ENCODE results near the gene CARD9. TPM values are rescaled to one million over a fixed set of nuclear protein-coding genes. Genes with fewer than 3 reads are reported as not detected.

Gene CARD9
- total and polyA plus RNA-seq, 2 donors (not counting 1 experiment from before 2014, with no cell fraction given): 0.69 to 3.3 TPM

GRCh38 chr9:136410500-136411287, 37.2 kb upstream of the CARD9 start, which contains the start of the genes ENTR1 and PMPCA:
ENTR1 (minus strand) TSS chr9:136410614; CDS start chr9:136410397, 217 bp downstream.
PMPCA (plus strand) TSS chr9:136410658; CDS start chr9:136410669, 11 bp downstream.
- H3K4me3 ChIP-seq (replicated peaks in 1 of 4; ENCODE audit: control extremely low read depth in 1 of 4, insufficient read depth in 1 of 4, low read depth in 3 of 4, low read length in 4 of 4): peak within 1 kb of the TSS; percentile 79 to 99 (median 98)
- H3K4me1 ChIP-seq (ENCODE audit: control insufficient read depth, extremely low read depth, insufficient read depth, low read length): peaks cover 11% of the 10 kb centered on the region
- H3K9ac ChIP-seq (ENCODE audit: insufficient read depth, low read length): peak within 1 kb of the TSS; percentile 95
- peak within 1 kb of the TSS; percentile 96 for H3K4me2 ChIP-seq (ENCODE audit: extremely low read depth, insufficient read depth, low read length)
- H3K36me3 ChIP-seq (ENCODE audit: control insufficient read depth, insufficient read depth, low read length): peaks cover 28% of the 10 kb centered on the region
- DNase-seq (ENCODE audit: low read depth in 2 of 2): peak; percentile 82
- no peaks in the 10 kb centered on the region for H3K9me3 ChIP-seq (ENCODE audit: control insufficient read depth, insufficient read depth, low read depth, low read length)
- peak within 1 kb of the TSS; percentile 39 for H2AFZ ChIP-seq (ENCODE audit: low read length)
- no peak for TF ChIP-seq EZH2 (IDR thresholded peaks at IDR 0.05; ENCODE audit: low read length, missing control alignments)
- TF ChIP-seq, protein P1, sequence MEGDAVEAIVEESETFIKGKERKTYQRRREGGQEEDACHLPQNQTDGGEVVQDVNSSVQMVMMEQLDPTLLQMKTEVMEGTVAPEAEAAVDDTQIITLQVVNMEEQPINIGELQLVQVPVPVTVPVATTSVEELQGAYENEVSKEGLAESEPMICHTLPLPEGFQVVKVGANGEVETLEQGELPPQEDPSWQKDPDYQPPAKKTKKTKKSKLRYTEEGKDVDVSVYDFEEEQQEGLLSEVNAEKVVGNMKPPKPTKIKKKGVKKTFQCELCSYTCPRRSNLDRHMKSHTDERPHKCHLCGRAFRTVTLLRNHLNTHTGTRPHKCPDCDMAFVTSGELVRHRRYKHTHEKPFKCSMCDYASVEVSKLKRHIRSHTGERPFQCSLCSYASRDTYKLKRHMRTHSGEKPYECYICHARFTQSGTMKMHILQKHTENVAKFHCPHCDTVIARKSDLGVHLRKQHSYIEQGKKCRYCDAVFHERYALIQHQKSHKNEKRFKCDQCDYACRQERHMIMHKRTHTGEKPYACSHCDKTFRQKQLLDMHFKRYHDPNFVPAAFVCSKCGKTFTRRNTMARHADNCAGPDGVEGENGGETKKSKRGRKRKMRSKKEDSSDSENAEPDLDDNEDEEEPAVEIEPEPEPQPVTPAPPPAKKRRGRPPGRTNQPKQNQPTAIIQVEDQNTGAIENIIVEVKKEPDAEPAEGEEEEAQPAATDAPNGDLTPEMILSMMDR (conservative IDR thresholded peaks at IDR 0.05 in 1 of 2, IDR thresholded peaks at IDR 0.05 in 1 of 2; ENCODE audit: low read depth in 1 of 2, low read length in 2 of 2): no peak
- peak within 1 kb of the TSS; percentile 96 for H3K27ac ChIP-seq (ENCODE audit: insufficient read depth, low read length)
- no peaks in the 10 kb centered on the region for H4K20me1 ChIP-seq (ENCODE audit: control insufficient read depth, extremely low read depth, insufficient read depth, low read length)
- no peaks in the 10 kb centered on the region for H3K27me3 ChIP-seq (ENCODE audit: control insufficient read depth, insufficient read depth, low read length)
- H3K79me2 ChIP-seq (ENCODE audit: control insufficient read depth, insufficient read depth, low read length): peaks cover 43% of the 10 kb centered on the region

- peak overlapping the region; percentile 82 for H3K9ac ChIP-seq (ENCODE audit: insufficient read depth, low read length)
Measured at GRCh38 chr9:136409557-136410455, 36.3 kb upstream of the CARD9 start.

More at GRCh38 chr9:136409557-136410455, 36.3 kb upstream of the CARD9 start:
- Histone ChIP-seq H3K79me2 (ENCODE audit: control insufficient read depth, insufficient read depth, low read length) (peaks cover 43% of the 10 kb centered on the region), H3K27ac (ENCODE audit: insufficient read depth, low read length) (peak overlapping the region; percentile 81), H3K4me2 (ENCODE audit: extremely low read depth, insufficient read depth, low read length) (peak overlapping the region; percentile 96), H2AFZ (ENCODE audit: low read length) (peak overlapping the region; percentile 30), H4K20me1 (ENCODE audit: control insufficient read depth, extremely low read depth, insufficient read depth, low read length) (no peaks in the 10 kb centered on the region), H3K4me1 (ENCODE audit: control insufficient read depth, extremely low read depth, insufficient read depth, low read length) (peaks cover 11% of the 10 kb centered on the region), H3K9me3 (ENCODE audit: control insufficient read depth, insufficient read depth, low read depth, low read length) (no peaks in the 10 kb centered on the region), H3K27me3 (ENCODE audit: control insufficient read depth, insufficient read depth, low read length) (no peaks in the 10 kb centered on the region), H3K36me3 (ENCODE audit: control insufficient read depth, insufficient read depth, low read length) (peaks cover 27% of the 10 kb centered on the region), H3K4me3 (replicated peaks in 1 of 4; ENCODE audit: control extremely low read depth in 1 of 4, insufficient read depth in 1 of 4, low read depth in 3 of 4, low read length in 4 of 4) (peak overlapping the region; percentile 69 to 98 (median 77))
- TF ChIP-seq, protein P1 (conservative IDR thresholded peaks at IDR 0.05 in 1 of 2, IDR thresholded peaks at IDR 0.05 in 1 of 2; ENCODE audit: low read depth in 1 of 2, low read length in 2 of 2): no peak
- TF ChIP-seq EZH2 (IDR thresholded peaks at IDR 0.05; ENCODE audit: low read length, missing control alignments): no peak
- peak; percentile 17 to 43 for DNase-seq (ENCODE audit: low read depth in 2 of 2)

Measured in fibroblast of lung (primary cell).